Psoas muscle (tissue), 8 donors: ENCODE data around the gene UBE4A. TPM values are rescaled to one million over a fixed set of nuclear protein-coding genes. Genes with fewer than 3 reads are reported as not detected.

Experiments used
- ATAC-seq, 4 donors: fragments of 200-7000 bp; cut with Tn5 transposase; one replicate each; pipeline ENCODE4 v1.9.1; 2020; ENCODE audit warnings: moderate library complexity in 3 of 4, mild to moderate bottlenecking in 2 of 4
- DNase-seq, 2 donors: peaks; one replicate each; pipeline ENCODE4 v3.0.0-alpha.2; 2020
- H3K27ac ChIP-seq: fragments of 200-600 bp; one replicate; pipeline ENCODE4 v1.8.0; 2022
- H3K27me3 ChIP-seq, 3 donors: fragments of 200-600 bp in 1 of 3; one replicate each; pipeline versions ENCODE4 v1.6.1 to v1.8.0; 2013 to 2022; ENCODE audit warnings: low read length in 2 of 3, mild to moderate bottlenecking in 2 of 3, moderate library complexity in 1 of 3; ENCODE audit not compliant: insufficient read depth in 3 of 3
- H3K36me3 ChIP-seq, 2 donors: fragments of 200-600 bp in 1 of 2; one replicate each; pipeline versions ENCODE4 v1.6.1 to v1.8.0; 2013 to 2022; ENCODE audit warnings: low read depth in 1 of 2, mild to moderate bottlenecking in 1 of 2, moderate library complexity in 1 of 2; ENCODE audit not compliant: insufficient read depth in 1 of 2
- H3K4me1 ChIP-seq: fragments of 200-600 bp; one replicate; pipeline ENCODE4 v1.8.0; 2022
- H3K4me3 ChIP-seq: fragments of 200-600 bp; one replicate; pipeline ENCODE4 v1.8.0; 2022; ENCODE audit warnings: mild to moderate bottlenecking
- H3K9me3 ChIP-seq: fragments of 200-600 bp; one replicate; pipeline ENCODE4 v1.8.0; 2022
- WGBS, 3 donors: extraction: QIAGEN DNeasy Blood & Tissue Kit; methylation state at CpG; one replicate each; pipeline versions ENCODE4 v1.1.6 to v1.1.7; 2013; 5-methylcytosine and 5-hydroxymethylcytosine counted together
- intact Hi-C, 2 donors: fragments of 100-400 bp; cut with DNase I; formaldehyde crosslinking; loops; one replicate each; pipeline versions ENCODE4 v1.11.0 to v1.14.2; 2022
- polyA plus RNA-seq, 3 donors: library from polyadenylated mRNA; stranded (reverse); fragments of 200-250 nt; gene quantifications; one replicate each; pipeline ENCODE4 v1.2.3, GENCODE V29; 2013
- total RNA-seq, 4 donors: library from RNA; stranded (reverse); fragmentation: NEBNext Ultra II Directional in 2 of 4; extraction: Animal tissue kit (Norgen Biotek cat#: 25700) in 2 of 4; gene quantifications; one replicate each; pipeline versions ENCODE4 v1.2.1 to v1.2.4, GENCODE V29; 2021 to 2023
- TF ChIP-seq, protein P1 (sequence below): fragments of 200-600 bp; IDR thresholded peaks from one replicate; pipeline ENCODE4 v1.8.0; 2022; ENCODE audit warnings: antibody characterized with exemption
- donor health status: healthy with polysubstance abuse.
- donor health status: DM: no; HTN: no; CAD: no; lungs with moderate emphysema.
- donor health status: Bipolar disorder and iron deficiency.
- donor health status: healthy.
- donor health status: DM: yes; HTN: yes; CAD: no.
- donor health status: DM: no; HTN: no; CAD: no.
- donor health status: DM: no; HTN: no; CAD: no.
- donor health status: DM: yes; HTN: yes; CAD: no.

UBE4A gene
- total and polyA plus RNA-seq, 7 donors, result 15.0 to 42.3 (median 31.0) TPM

DNA sequence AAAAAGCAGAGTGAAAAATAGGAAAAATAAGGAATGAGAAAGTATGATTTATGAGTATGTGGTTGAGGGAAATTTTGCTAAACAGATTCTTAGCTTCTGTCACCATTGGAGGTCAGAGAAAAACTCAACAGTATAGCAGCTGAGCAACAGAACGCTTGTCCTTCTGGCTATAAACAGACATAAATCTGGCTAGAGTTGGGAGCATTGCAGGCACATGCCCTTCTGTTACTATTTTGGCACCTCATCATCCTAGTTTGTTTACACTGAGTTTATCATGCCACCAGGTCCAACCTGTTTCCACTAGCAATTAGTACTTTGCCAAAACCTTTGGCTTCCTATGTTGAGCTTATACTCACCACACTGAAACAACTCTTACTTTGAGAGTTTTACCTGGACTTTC, 6.9 kb downstream of the UBE4A start:
- ATAC-seq (peak; percentile 83 to 96 (median 94)), DNase-seq (no peak)
- intact Hi-C loops, result no loop called here
- Histone ChIP-seq H3K4me1 (peaks cover 40% of the 10 kb centered on the region), H3K27ac (peak overlapping the region; percentile 84), H3K36me3 (peaks cover 16 to 52% of the 10 kb centered on the region in 2 donors), H3K27me3 (no peaks in the 10 kb centered on the region), H3K9me3 (no peaks in the 10 kb centered on the region), H3K4me3 (peak overlapping the region; percentile 30)
- WGBS, 3 donors, result 33 to 42% (median 42%) methylated on average over 1 of the region's 1 CpG
- TF ChIP-seq, protein P1, sequence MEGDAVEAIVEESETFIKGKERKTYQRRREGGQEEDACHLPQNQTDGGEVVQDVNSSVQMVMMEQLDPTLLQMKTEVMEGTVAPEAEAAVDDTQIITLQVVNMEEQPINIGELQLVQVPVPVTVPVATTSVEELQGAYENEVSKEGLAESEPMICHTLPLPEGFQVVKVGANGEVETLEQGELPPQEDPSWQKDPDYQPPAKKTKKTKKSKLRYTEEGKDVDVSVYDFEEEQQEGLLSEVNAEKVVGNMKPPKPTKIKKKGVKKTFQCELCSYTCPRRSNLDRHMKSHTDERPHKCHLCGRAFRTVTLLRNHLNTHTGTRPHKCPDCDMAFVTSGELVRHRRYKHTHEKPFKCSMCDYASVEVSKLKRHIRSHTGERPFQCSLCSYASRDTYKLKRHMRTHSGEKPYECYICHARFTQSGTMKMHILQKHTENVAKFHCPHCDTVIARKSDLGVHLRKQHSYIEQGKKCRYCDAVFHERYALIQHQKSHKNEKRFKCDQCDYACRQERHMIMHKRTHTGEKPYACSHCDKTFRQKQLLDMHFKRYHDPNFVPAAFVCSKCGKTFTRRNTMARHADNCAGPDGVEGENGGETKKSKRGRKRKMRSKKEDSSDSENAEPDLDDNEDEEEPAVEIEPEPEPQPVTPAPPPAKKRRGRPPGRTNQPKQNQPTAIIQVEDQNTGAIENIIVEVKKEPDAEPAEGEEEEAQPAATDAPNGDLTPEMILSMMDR, result no peak

DNA sequence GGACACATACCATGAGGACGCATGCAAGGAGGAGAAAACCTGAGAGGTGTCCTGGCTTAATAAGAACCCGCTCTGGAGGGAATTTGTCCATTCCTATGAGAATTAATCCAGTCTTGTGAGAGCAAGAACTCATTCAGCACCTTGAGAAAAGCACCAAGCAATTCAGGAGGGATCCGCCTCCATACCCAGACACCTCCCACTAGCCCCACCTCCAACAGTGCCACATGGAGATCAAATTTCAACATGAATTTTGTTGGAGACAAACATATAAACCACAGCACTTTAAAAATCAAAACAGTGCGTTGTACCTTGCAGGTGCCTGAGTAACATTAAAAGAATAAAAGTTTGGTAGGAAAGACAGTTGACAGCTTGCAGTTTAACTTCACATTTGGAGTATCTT, 11.4 kb downstream of the UBE4A start:
- H3K4me3 ChIP-seq, result no peak overlapping the region
- DNase-seq (no peak), ATAC-seq (no peak)
- peaks cover 3% of the 10 kb centered on the region for H3K4me1 ChIP-seq
- no peaks in the 10 kb centered on the region for H3K9me3 ChIP-seq
- intact Hi-C loops, result no loop called here
- no peak overlapping the region for H3K27ac ChIP-seq
- TF ChIP-seq, protein P1, result no peak
- peaks cover 28 to 90% of the 10 kb centered on the region in 2 donors for H3K36me3 ChIP-seq
- WGBS, 3 donors, result 91 to 94% (median 93%) methylated on average over 4 of the region's 4 CpGs
- no peaks in the 10 kb centered on the region for H3K27me3 ChIP-seq

DNA sequence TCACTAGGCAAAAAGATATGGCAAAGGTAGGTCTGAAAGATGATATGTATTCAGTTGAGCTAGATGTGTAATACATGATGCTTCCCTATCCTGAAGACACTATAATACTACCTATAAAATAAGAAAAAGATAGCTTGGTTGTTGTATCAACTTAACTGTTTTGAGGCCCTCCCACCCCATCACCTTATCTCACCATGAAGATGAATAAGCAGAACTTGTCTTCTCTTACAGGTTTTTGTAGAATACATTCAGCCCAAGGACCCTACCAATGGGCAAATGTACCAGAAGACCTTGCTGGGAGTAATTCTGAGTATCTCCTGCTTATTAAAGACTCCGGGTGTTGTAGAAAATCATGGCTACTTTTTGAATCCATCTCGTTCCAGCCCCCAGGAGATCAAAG, 13.9 kb downstream of the UBE4A start:
- H3K36me3 ChIP-seq, result peaks cover 28 to 100% of the 10 kb centered on the region in 2 donors

DNA sequence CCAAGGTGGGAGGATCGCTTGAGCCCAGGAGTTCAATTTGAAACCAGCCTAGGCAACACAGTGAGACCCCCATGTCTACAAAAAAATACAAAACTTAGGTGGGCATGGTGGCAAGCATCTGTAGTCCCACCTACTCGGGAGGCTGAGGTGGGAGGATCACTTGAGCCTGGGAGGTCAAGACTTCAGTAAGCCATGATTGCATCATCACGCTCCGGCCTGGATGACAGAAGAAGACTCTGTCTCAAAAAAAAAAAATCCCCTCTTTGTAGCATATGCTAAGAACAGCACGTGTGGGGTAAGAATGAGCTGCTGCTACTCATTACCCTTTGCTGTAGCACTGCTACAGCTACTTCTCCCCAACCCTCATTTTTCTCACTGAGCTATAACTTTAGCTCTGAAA, 14.5 kb downstream of the UBE4A start:
- H3K27me3 ChIP-seq, result no peaks in the 10 kb centered on the region
- H3K4me1 ChIP-seq, result no peaks in the 10 kb centered on the region
- TF ChIP-seq, protein P1, result no peak
- H3K27ac ChIP-seq, result no peak overlapping the region
- DNase-seq (no peak), ATAC-seq (no peak)
- WGBS, 3 donors, result 95 to 96% (median 95%) methylated on average over 5 of the region's 5 CpGs
- no peak overlapping the region for H3K4me3 ChIP-seq
- intact Hi-C loops, result no loop called here
- H3K9me3 ChIP-seq, result no peaks in the 10 kb centered on the region
- peaks cover 27 to 100% of the 10 kb centered on the region in 2 donors for H3K36me3 ChIP-seq

More for the DNA sequence above, 13.9 kb downstream of the UBE4A start:
- intact Hi-C loops, result no loop called here
- WGBS, 3 donors, result 94 to 99% (median 97%) methylated on average over 2 of the region's 2 CpGs
- no peaks in the 10 kb centered on the region for H3K9me3 ChIP-seq
- DNase-seq (no peak), ATAC-seq (no peak)
- no peaks in the 10 kb centered on the region for H3K27me3 ChIP-seq
- TF ChIP-seq, protein P1, result no peak
- no peak overlapping the region for H3K27ac ChIP-seq
- no peak overlapping the region for H3K4me3 ChIP-seq
- H3K4me1 ChIP-seq, result no peaks in the 10 kb centered on the region

DNA sequence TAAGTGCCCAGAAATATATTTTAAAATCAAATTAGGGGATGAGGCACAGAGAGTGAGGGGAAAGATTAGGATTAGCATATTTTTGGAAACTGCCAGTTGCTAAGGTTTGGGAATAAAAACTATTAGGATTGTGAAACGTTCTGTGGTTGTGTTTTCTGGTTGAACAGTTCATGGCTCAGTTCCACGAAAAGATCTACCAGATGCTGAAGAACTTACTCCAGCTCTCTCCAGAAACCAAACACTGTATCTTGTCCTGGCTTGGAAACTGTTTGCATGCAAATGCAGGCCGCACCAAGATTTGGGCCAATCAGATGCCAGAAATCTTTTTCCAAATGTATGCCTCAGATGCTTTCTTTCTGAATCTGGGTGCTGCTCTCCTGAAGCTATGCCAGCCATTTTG, 15.3 kb downstream of the UBE4A start:
- TF ChIP-seq, protein P1, result no peak
- intact Hi-C loops, result no loop called here

More for the DNA sequence above, 15.3 kb downstream of the UBE4A start:
- H3K36me3 ChIP-seq, result peaks cover 22 to 100% of the 10 kb centered on the region in 2 donors
- ATAC-seq (no peak), DNase-seq (no peak)
- H3K9me3 ChIP-seq, result no peaks in the 10 kb centered on the region
- 70 to 74% (median 70%) methylated on average over 3 of the region's 3 CpGs for WGBS, 3 donors
- peaks cover 5% of the 10 kb centered on the region for H3K4me1 ChIP-seq
- H3K27ac ChIP-seq, result no peak overlapping the region
- H3K4me3 ChIP-seq, result no peak overlapping the region
- H3K27me3 ChIP-seq, result no peaks in the 10 kb centered on the region
